Upper lobe of left lung (tissue), 6 donors: Measurements from ENCODE around the gene PPP2R2B. TPM values are rescaled to one million over a fixed set of nuclear protein-coding genes. Genes with fewer than 3 reads are reported as not detected.
A peak's percentile ranks its signal among the peaks of the same experiment; 100 is the strongest.
"Not testable (repeated sequence)": the region's sequence is repeated elsewhere in the genome, so short reads cannot be mapped to it uniquely, and the experiment has no call there.

Experiments used
- ATAC-seq, 2 donors: fragments of 200-7000 bp; cut with Tn5 transposase; one replicate each; pipeline ENCODE4 v1.9.1; 2022; ENCODE audit warnings: mild to moderate bottlenecking in 2 of 2, moderate library complexity in 2 of 2; ENCODE audit not compliant: low FRiP score in 2 of 2
- DNase-seq, 2 donors: peaks; one replicate each; pipeline ENCODE4 v3.0.0-alpha.2; 2019 to 2020
- H3K27ac ChIP-seq, 4 donors: fragments of 200-600 bp; sonication (generic); one replicate each; pipeline ENCODE4 v1.5.1; 2016 to 2019
- H3K27me3 ChIP-seq, 4 donors: fragments of 200-600 bp; sonication (generic); one replicate each; pipeline ENCODE4 v1.5.1; 2017 to 2019
- H3K36me3 ChIP-seq, 4 donors: fragments of 200-600 bp; sonication (generic); one replicate each; pipeline ENCODE4 v1.5.1; 2016 to 2019
- H3K4me1 ChIP-seq, 4 donors: fragments of 200-600 bp; sonication (generic); one replicate each; pipeline ENCODE4 v1.5.1; 2018 to 2019
- H3K4me3 ChIP-seq, 4 donors: fragments of 200-600 bp; sonication (generic); one replicate each; pipeline ENCODE4 v1.5.1; 2017 to 2019; ENCODE audit warnings: mild to moderate bottlenecking in 2 of 4, moderate library complexity in 1 of 4
- H3K9me3 ChIP-seq, 4 donors: fragments of 200-600 bp; sonication (generic); one replicate each; pipeline ENCODE4 v1.5.1; 2018 to 2019
- CTCF ChIP-seq, 6 experiments: fragments of 450-650 bp in 4 of 6; fragments of 200-600 bp in 2 of 6; sonication (generic) in 2 of 6; IDR thresholded peaks; one replicate each; pipeline ENCODE4 v1.5.1; 2016 to 2019; ENCODE audit warnings: antibody characterized with exemption in 6 of 6
- EP300 ChIP-seq, 4 donors: sonication (generic); formaldehyde crosslinking; IDR thresholded peaks; one replicate each; pipeline ENCODE4 v1.5.1; 2017; ENCODE audit warnings: antibody characterized with exemption in 4 of 4, control low read depth in 2 of 4
- POLR2A ChIP-seq, 4 donors: fragments of 450-650 bp; IDR thresholded peaks; one replicate each; pipeline ENCODE4 v1.5.1; 2016 to 2017; ENCODE audit warnings: antibody characterized with exemption in 4 of 4, mild to moderate bottlenecking in 2 of 4
- POLR2AphosphoS5 ChIP-seq, 2 donors: sonication (generic); formaldehyde crosslinking; IDR thresholded peaks; one replicate each; pipeline ENCODE4 v1.5.1; 2017; ENCODE audit warnings: antibody characterized with exemption in 2 of 2
- WGBS, 2 donors: methylation state at CpG; one replicate each; pipeline ENCODE4 v1.1.5; 2017 to 2018; 5-methylcytosine and 5-hydroxymethylcytosine counted together
- total RNA-seq, 6 donors: library from RNA; depleted of rRNA in 4 of 6; stranded (reverse); fragments of >200 nt in 4 of 6; gene quantifications; one replicate each; pipeline versions ENCODE4 v1.1.0 to v1.2.1, GENCODE V29; 2016 to 2021
- donor health status: DM: no; HTN: no; CAD: no; lungs with moderate emphysema.
- donor health status: DM: no; HTN: yes; CAD: no; lungs with severe emphysema.

Gene PPP2R2B
- total RNA-seq, 6 donors from 2014 or later = 0.49 to 7.4 (median 1.3) TPM

DNA sequence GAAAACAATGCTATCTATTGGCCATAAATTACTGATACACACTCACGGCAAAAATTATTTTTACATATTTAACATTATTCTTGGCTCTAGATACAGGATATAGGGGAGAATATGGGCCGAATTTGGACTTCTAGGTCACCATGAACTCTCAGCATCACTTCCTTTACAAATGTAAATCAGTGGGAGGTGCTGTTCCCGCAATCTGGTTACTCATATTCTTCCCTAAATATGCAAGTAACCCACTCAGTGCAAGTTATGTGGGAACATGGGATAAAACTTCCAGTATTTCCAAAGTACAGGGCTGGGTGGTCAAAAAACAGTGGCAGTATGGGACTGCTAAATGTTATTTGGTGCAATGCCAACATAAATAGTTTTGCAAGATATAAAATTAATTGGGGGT is 145.6 kb downstream of the PPP2R2B start:
- H3K27me3 ChIP-seq = no peaks in the 10 kb centered on the region
- H3K4me1 ChIP-seq = no peaks in the 10 kb centered on the region
- TF ChIP-seq CTCF (IDR thresholded peaks at IDR 0.05) (no peak), POLR2AphosphoS5 (IDR thresholded peaks at IDR 0.05) (no peak), POLR2A (IDR thresholded peaks at IDR 0.05) (no peak), EP300 (IDR thresholded peaks at IDR 0.05) (no peak)
- WGBS, 2 donors = 71 to 80% methylated on average over 3 of the region's 3 CpGs
- H3K9me3 ChIP-seq = peaks cover 0 to 16% (median 5%) of the 10 kb centered on the region in 4 donors
- H3K27ac ChIP-seq = no peak overlapping the region
- ATAC-seq = no peak
- no peaks in the 10 kb centered on the region for H3K36me3 ChIP-seq
- no peak overlapping the region for H3K4me3 ChIP-seq
- DNase-seq = no peak

DNA sequence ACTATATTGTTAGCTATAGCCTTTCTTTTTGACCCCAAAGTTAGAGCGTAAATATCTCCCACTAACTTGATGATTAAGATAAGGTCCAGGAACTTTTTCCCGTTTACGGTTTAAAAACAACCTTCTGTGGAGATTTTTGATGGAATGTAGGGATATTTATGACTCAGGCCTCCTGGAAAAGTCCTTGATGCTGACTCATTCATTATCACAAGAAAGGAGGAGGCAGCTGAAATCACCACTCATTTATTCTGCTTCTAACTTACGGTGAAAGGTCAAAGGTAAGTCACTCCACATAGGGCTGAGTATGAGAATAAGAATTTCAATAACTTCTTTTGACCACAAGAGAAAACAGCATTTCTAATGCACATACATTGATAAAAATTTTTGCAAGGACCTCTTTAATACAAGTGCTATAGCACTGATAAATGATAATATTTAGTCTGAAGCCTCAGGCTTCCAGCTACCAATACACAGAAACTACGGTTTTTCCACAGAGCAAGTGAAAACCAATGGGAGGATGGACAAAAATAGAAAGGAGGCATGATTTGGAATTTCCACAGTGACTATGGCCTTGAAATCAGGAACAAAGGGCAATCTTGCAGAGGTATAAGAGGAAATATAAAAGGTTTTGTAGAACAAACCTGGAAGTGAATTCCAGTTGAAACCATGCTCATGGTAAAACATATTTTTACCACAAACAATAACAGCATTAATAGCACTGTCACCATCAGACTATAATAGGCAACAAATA is 146.5 kb downstream of the PPP2R2B start:
- 71 to 81% methylated on average over 5 of the region's 5 CpGs for WGBS, 2 donors
- DNase-seq (no peak), ATAC-seq (peak in 1 of 2 donors; percentile 63)
- H3K9me3 ChIP-seq = peaks cover 0 to 16% (median 5%) of the 10 kb centered on the region in 4 donors
- H3K4me1 ChIP-seq = no peaks in the 10 kb centered on the region
- H3K4me3 ChIP-seq = no peak overlapping the region
- TF ChIP-seq CTCF (IDR thresholded peaks at IDR 0.05) = no peak
- TF ChIP-seq POLR2A (IDR thresholded peaks at IDR 0.05) = no peak
- no peak for TF ChIP-seq POLR2AphosphoS5 (IDR thresholded peaks at IDR 0.05)
- no peak for TF ChIP-seq EP300 (IDR thresholded peaks at IDR 0.05)
- H3K27me3 ChIP-seq = no peaks in the 10 kb centered on the region
- H3K36me3 ChIP-seq = no peaks in the 10 kb centered on the region
- no peak overlapping the region for H3K27ac ChIP-seq

DNA sequence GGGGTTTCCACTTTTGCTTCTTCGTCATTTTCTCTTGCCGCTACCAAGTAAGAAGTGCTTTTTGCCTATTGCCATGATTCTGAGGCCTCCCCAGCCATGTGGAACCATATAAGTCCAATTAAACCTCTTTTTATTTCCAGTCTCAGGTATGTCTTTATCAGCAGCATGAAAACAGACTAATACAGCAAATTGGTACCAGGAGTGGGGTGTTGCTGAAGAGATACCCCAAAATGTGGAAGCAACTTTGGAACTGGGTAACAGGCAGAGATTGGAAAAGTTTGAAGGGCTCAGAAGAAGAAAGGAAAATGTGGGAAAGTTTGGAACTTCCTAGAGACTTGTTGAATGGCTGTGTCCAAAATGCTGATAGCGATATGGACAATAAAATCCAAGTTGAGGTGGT is 149.8 kb downstream of the PPP2R2B start:
- not testable (repeated sequence) for H3K4me1 ChIP-seq, H3K27ac ChIP-seq, H3K4me3 ChIP-seq, H3K27me3 ChIP-seq, ATAC-seq, DNase-seq, H3K36me3 ChIP-seq
- H3K9me3 ChIP-seq = peaks cover 0 to 16% (median 5%) of the 10 kb centered on the region in 4 donors
- 92 to 95% methylated on average over 3 of the region's 3 CpGs for WGBS, 2 donors

DNA sequence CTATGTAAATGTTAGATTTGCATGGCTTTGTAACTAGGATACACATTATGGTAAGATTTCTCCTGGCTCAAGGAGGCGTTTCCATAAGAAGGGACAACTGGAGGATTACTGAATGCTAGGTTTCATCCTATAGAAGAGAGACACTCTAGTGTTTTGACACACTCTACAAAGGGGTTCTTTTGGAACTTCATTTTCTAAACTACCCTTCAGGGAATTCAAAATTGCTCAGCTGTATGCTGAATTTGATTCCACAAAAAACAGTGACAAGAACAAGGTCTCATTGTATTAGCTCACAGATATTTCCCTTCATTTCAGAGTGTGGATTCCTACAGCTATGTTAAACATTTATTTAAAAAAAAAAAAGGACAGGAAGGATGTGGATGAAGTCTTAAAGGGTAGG is 151.7 kb downstream of the PPP2R2B start:
- TF ChIP-seq EP300 (IDR thresholded peaks at IDR 0.05) = no peak
- no peak for TF ChIP-seq CTCF (IDR thresholded peaks at IDR 0.05)
- no peak for TF ChIP-seq POLR2A (IDR thresholded peaks at IDR 0.05)
- DNase-seq (no peak), ATAC-seq (no peak)
- H3K27ac ChIP-seq = no peak overlapping the region
- H3K9me3 ChIP-seq = peaks cover 0 to 16% (median 5%) of the 10 kb centered on the region in 4 donors
- H3K4me3 ChIP-seq = no peak overlapping the region
- WGBS, 2 donors = 80 to 90% methylated on average over 1 of the region's 1 CpG
- no peaks in the 10 kb centered on the region for H3K36me3 ChIP-seq
- H3K27me3 ChIP-seq = no peaks in the 10 kb centered on the region
- H3K4me1 ChIP-seq = no peaks in the 10 kb centered on the region

GRCh38 chr5:146726020-146726419 is 152.5 kb downstream of the PPP2R2B start:
- Histone ChIP-seq H3K4me1 (no peaks in the 10 kb centered on the region), H3K27ac (no peak overlapping the region), H3K4me3 (no peak overlapping the region), H3K9me3 (peaks cover 0 to 16% (median 5%) of the 10 kb centered on the region in 4 donors), H3K27me3 (no peaks in the 10 kb centered on the region), H3K36me3 (no peaks in the 10 kb centered on the region)
- WGBS, 2 donors = 73 to 85% methylated on average over 2 of the region's 2 CpGs
- no peak for DNase-seq
- TF ChIP-seq EP300 (IDR thresholded peaks at IDR 0.05) (no peak), POLR2A (IDR thresholded peaks at IDR 0.05) (no peak), CTCF (IDR thresholded peaks at IDR 0.05) (no peak), POLR2AphosphoS5 (IDR thresholded peaks at IDR 0.05) (no peak)
- ATAC-seq = no peak
